SW 1271 (cell line): ENCODE data around the gene DYNC1I2.
"Not testable (repeated sequence)": the region's sequence is repeated elsewhere in the genome, so short reads cannot be mapped to it uniquely, and the experiment has no call there.

ENCODE experiments used
- DNase-seq, 2 experiments: peaks; one replicate each; lab custom pipeline; 2025; lab: John Stamatoyannopoulos, UW

The DYNC1I2 gene

GRCh38 chr2:171712051-171712450 lies 24.8 kb downstream of the DYNC1I2 start:
- peak; percentile 29 to 87 for DNase-seq

GRCh38 chr2:171718720-171719119 lies 31.5 kb downstream of the DYNC1I2 start:
- DNase-seq = no peak

- DNase-seq = no peak
Measured at GRCh38 chr2:171719660-171720059, 32.4 kb downstream of the DYNC1I2 start.

GRCh38 chr2:171723716-171724683 lies 36.7 kb downstream of the DYNC1I2 start:
- peak in 1 of 2 experiments; percentile 21 for DNase-seq

GRCh38 chr2:171726847-171727450 lies 39.7 kb downstream of the DYNC1I2 start:
- DNase-seq = no peak

- no peak for DNase-seq
Measured at GRCh38 chr2:171728989-171729951, 42.0 kb downstream of the DYNC1I2 start.

GRCh38 chr2:171729952-171730317 lies 42.7 kb downstream of the DYNC1I2 start:
- no peak for DNase-seq

- no peak for DNase-seq
Measured at GRCh38 chr2:171735991-171736710, 48.9 kb downstream of the DYNC1I2 start.

- no peak for DNase-seq
Measured at GRCh38 chr2:171741189-171741588, 53.9 kb downstream of the DYNC1I2 start.

GRCh38 chr2:171742760-171743159 lies 55.5 kb downstream of the DYNC1I2 start:
- no peak for DNase-seq

- no peak for DNase-seq
Measured at GRCh38 chr2:171745141-171745540, 57.9 kb downstream of the DYNC1I2 start.

- DNase-seq = no peak
Measured at GRCh38 chr2:171745806-171746205, 58.5 kb downstream of the DYNC1I2 start.

- no peak for DNase-seq
Measured at GRCh38 chr2:171747371-171747770, 60.1 kb downstream of the DYNC1I2 start.

GRCh38 chr2:171754254-171754939 lies 67.1 kb downstream of the DYNC1I2 start:
- DNase-seq = no peak

- not testable (repeated sequence) for DNase-seq
Measured at GRCh38 chr2:171758762-171759161, 71.5 kb downstream of the DYNC1I2 start.

- DNase-seq = not testable (repeated sequence)
Measured at GRCh38 chr2:171761176-171761575, 73.9 kb downstream of the DYNC1I2 start.

GRCh38 chr2:171762879-171763573 lies 75.8 kb downstream of the DYNC1I2 start:
- DNase-seq = no peak

- DNase-seq = peak in 1 of 2 experiments; percentile 22
Measured at GRCh38 chr2:171763602-171764001, 76.3 kb downstream of the DYNC1I2 start.

GRCh38 chr2:171771463-171771862 lies 84.2 kb downstream of the DYNC1I2 start:
- no peak for DNase-seq

- DNase-seq = no peak
Measured at GRCh38 chr2:171772373-171772772, 85.1 kb downstream of the DYNC1I2 start.
